Activated T-helper 2 cell treated with anti-CD3 and anti-CD28 coated beads, Interferon-gamma antibody, Interleukin-2, Interleukin-4, amounts not matched to agents 10 μg/mL and 5 μg/mL and 100 μg/mL, durations not matched to agents 14 hours and 24 hours and 36 hours (primary cell): Measurements from ENCODE around the gene PTPN1. TPM values are rescaled to one million over a fixed set of nuclear protein-coding genes. Genes with fewer than 3 reads are reported as not detected.

ENCODE experiments used
- DNase-seq: peaks from one replicate; pipeline ENCODE4 v3.0.0; 2021; ENCODE audit warnings: low spot score
- H3K27ac Mint-ChIP-seq: one replicate; pipeline ENCODE4 v1.8.0; 2021; ENCODE audit warnings: mixed read lengths
- H3K27me3 Mint-ChIP-seq: one replicate; pipeline ENCODE4 v1.8.0; 2021; ENCODE audit warnings: low read depth, mixed read lengths
- H3K36me3 Mint-ChIP-seq: one replicate; pipeline ENCODE4 v1.8.0; 2021; ENCODE audit warnings: low read depth, mixed read lengths
- H3K4me1 Mint-ChIP-seq: one replicate; pipeline ENCODE4 v1.8.0; 2021; ENCODE audit warnings: low read depth, mixed read lengths
- H3K4me3 Mint-ChIP-seq: one replicate; pipeline ENCODE4 v1.8.0; 2021; ENCODE audit warnings: low read depth, mild to moderate bottlenecking, moderate library complexity, mixed read lengths
- H3K9me3 Mint-ChIP-seq: one replicate; pipeline ENCODE4 v1.8.0; 2021; ENCODE audit warnings: mixed read lengths
- intact Hi-C: fragments of 100-400 bp; cut with micrococcal nuclease; formaldehyde crosslinking; loops from one replicate; pipeline ENCODE4 v1.15.1; 2023
- total RNA-seq: library from RNA; stranded (reverse); gene quantifications from 2 replicates; pipeline ENCODE4 v1.2.3, GENCODE V29; 2022

The PTPN1 gene
- total RNA-seq, 1 donor from 2014 or later: 94.6 TPM

DNA sequence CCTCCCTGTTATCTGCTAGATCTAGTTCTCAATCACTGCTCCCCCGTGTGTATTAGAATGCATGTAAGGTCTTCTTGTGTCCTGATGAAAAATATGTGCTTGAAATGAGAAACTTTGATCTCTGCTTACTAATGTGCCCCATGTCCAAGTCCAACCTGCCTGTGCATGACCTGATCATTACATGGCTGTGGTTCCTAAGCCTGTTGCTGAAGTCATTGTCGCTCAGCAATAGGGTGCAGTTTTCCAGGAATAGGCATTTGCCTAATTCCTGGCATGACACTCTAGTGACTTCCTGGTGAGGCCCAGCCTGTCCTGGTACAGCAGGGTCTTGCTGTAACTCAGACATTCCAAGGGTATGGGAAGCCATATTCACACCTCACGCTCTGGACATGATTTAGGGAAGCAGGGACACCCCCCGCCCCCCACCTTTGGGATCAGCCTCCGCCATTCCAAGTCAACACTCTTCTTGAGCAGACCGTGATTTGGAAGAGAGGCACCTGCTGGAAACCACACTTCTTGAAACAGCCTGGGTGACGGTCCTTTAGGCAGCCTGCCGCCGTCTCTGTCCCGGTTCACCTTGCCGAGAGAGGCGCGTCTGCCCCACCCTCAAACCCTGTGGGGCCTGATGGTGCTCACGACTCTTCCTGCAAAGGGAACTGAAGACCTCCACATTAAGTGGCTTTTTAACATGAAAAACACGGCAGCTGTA is 73.4 kb downstream of the PTPN1 start:
- intact Hi-C loops: no loop called here
- Mint-ChIP-seq H3K27me3 (no peaks in the 10 kb centered on the region), H3K4me3 (no peak overlapping the region), H3K36me3 (peaks cover 82% of the 10 kb centered on the region), H3K27ac (no peak overlapping the region), H3K4me1 (peaks cover 4% of the 10 kb centered on the region), H3K9me3 (no peaks in the 10 kb centered on the region)
- DNase-seq: no peak

DNA sequence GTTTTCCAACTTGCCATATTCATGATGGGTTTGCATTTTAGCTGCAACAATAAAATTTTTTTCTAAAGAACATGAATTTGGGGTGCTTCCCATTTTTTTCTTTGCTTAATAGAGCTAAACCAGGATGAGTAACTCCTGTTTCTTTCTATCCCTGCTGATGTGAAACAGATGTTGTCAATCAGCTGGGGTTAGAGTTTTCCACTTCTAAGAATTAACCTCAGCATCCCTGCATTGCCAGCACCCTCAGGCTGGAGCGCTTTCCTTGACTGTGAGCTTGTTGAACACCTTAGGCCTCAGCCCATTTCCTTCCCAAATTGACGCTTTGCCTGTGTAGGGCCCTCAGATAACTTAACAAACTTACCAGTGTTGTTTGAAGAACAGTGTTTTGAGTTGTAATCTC is 74.5 kb downstream of the PTPN1 start:
- no peak overlapping the region for H3K4me3 Mint-ChIP-seq

DNA sequence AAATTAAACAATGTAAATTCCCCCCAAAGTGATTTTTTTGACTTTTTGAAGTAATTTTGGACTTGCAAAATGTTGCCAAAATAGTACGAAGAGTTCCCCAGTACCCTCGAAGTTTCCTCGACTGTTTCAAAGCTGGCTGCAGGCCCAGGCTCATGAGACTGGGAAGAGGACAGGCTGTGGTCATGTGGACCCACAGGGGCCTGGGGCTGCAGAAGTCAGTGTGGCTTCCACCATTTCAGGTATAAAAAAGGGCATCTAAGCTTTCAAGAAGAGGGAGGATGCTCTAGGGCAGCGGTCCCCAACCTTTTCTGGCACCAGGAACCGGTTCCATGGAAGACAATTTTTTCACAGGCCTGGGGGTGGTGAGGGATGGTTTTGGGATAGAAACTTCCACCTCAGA is 75.0 kb downstream of the PTPN1 start:
- intact Hi-C loops: no loop called here
- Mint-ChIP-seq H3K4me1 (peaks cover 4% of the 10 kb centered on the region), H3K27me3 (no peaks in the 10 kb centered on the region), H3K4me3 (no peak overlapping the region), H3K27ac (no peak overlapping the region), H3K36me3 (peaks cover 74% of the 10 kb centered on the region), H3K9me3 (no peaks in the 10 kb centered on the region)
- no peak for DNase-seq

More for the DNA sequence above, 74.5 kb downstream of the PTPN1 start:
- peaks cover 4% of the 10 kb centered on the region for H3K4me1 Mint-ChIP-seq
- no peak overlapping the region for H3K27ac Mint-ChIP-seq
- H3K36me3 Mint-ChIP-seq: peaks cover 77% of the 10 kb centered on the region
- H3K27me3 Mint-ChIP-seq: no peaks in the 10 kb centered on the region
- intact Hi-C loops: no loop called here
- DNase-seq: no peak
- H3K9me3 Mint-ChIP-seq: no peaks in the 10 kb centered on the region

DNA sequence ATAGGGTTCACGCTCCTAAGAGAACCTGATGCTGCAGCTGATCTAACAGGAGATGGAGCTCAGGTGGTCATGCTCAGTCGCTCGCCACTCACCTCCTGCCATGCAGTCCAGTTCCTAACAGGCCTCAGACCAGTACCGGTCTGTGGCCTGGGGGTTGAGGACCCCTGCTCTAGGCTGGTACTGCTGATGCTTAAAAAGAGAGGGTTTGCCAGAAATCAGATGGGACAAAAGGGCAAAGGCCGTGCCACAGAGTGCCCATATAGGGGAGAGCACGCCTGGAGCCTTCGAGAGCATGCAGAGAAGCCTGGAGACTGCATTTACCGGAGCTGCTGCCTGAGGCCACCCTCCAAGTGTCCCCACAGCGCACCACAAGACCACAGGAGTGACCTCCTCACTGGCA is 75.5 kb downstream of the PTPN1 start:
- peaks cover 69% of the 10 kb centered on the region for H3K36me3 Mint-ChIP-seq
- H3K4me3 Mint-ChIP-seq: no peak overlapping the region
- no peaks in the 10 kb centered on the region for H3K27me3 Mint-ChIP-seq
- H3K4me1 Mint-ChIP-seq: peaks cover 4% of the 10 kb centered on the region
- no peak overlapping the region for H3K27ac Mint-ChIP-seq
- no peaks in the 10 kb centered on the region for H3K9me3 Mint-ChIP-seq
- DNase-seq: no peak
- intact Hi-C loops: no loop called here

DNA sequence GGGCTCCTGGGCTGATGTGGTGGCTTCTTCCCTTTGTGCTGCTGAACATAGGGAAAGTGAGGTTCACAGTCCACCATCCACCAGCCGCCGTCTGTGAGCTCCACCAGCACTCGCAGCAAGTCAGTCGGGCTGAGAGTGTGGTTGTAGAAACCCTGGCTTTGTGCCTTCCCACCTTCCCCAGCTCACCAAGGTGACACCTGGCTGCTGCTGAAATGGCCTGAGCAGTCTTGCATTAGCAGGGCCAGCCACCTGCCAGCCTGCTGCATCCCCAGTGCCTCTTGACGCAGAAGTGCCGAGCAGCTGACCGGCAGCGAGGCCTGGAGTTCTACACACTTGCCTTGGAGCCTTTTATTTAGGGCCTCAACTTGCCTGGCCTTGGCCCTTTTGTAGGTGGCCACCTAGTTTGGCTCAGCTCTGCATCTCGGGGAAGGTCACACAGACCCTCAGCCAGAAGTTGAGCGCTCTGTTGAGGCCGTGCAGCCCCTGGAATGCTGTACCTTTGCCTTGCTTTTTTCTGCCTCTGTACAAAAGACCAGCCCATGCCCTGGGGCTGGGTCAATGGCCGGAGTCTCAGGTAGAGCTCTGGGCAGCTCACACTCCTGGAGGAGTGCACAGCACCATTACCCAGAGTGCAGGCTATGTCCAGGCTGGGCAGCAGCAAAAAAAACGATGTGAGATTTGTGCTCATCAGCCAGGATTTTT is 76.5 kb downstream of the PTPN1 start:
- no peak for DNase-seq
- Mint-ChIP-seq H3K27ac (no peak overlapping the region), H3K4me3 (no peak overlapping the region), H3K9me3 (no peaks in the 10 kb centered on the region), H3K36me3 (peaks cover 59% of the 10 kb centered on the region), H3K27me3 (no peaks in the 10 kb centered on the region), H3K4me1 (peaks cover 4% of the 10 kb centered on the region)
- intact Hi-C loops: no loop called here

DNA sequence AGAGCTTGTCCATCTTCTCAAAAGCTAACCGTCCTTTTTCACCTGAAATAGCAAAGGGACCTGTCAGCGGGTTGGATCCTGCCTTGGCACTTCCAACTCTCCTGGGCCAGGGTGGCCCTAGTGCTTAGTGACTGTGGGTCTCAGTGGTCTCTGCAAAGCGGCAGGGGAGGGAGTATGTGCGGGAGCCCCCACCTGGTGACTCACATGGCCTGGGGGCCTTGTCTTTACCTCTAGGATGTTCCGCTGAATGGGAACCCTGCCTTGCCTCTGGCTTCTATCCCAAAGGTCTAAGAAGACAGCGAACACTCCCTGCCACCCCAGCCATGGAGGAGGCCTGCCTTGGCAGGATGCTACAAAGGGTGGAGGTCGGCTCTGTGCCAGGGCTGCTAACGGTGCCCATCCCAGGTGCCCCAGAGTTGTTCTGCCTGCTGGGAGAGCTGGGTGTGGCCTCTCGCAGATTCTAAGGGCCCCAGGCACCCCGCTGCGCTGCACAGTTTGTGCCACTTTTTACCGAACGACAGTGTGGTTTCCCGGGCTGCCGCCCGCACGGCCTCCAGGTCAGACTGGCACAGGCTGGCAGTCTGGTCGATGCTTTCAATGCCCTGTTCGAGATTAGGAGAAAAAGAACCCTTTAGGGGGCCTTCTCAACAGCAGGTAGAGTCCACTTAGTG is 77.2 kb downstream of the PTPN1 start:
- H3K4me1 Mint-ChIP-seq: peaks cover 4% of the 10 kb centered on the region
- peaks cover 52% of the 10 kb centered on the region for H3K36me3 Mint-ChIP-seq
- no peaks in the 10 kb centered on the region for H3K9me3 Mint-ChIP-seq
- DNase-seq: no peak
- H3K4me3 Mint-ChIP-seq: no peak overlapping the region
- no peak overlapping the region for H3K27ac Mint-ChIP-seq
- intact Hi-C loops: no loop called here
- H3K27me3 Mint-ChIP-seq: no peaks in the 10 kb centered on the region

DNA sequence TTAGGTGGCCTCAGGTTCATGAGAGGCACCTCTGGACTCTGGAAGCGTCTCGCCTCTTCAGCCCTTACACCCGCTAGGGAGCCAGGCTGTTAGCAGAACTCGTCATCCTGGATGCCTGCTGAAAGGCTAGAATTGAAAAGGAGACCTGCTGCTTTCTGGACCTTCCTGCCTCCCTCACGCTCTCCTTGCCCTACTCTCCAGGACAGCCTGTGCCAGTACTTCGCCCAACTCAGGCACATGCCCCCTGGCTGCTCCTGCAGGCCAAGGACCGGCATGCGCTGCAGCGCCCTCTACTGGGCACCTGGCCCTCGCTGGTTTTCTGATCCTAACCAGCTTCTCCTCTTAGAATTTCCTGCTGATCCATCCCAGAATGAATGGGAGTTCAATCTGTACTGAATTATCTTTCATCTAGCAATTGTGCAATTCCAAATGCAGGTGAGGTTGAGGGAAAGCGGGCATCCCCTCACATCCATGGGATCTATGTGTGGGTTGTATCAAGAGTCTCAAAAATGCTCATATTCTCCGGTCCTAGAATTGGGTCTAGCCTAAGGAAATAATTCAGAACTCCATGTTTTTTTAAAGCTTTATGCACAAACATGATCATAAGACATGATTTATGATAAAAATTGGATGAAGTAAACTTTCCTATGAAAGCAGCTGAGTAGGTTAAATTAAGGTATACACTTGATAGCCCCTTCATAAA is 78.0 kb downstream of the PTPN1 start:
- Mint-ChIP-seq H3K27me3 (no peaks in the 10 kb centered on the region), H3K4me1 (peaks cover 4% of the 10 kb centered on the region), H3K9me3 (no peaks in the 10 kb centered on the region), H3K27ac (no peak overlapping the region), H3K4me3 (no peak overlapping the region), H3K36me3 (peaks cover 45% of the 10 kb centered on the region)
- intact Hi-C loops: no loop called here
- DNase-seq: peak; percentile 58

DNA sequence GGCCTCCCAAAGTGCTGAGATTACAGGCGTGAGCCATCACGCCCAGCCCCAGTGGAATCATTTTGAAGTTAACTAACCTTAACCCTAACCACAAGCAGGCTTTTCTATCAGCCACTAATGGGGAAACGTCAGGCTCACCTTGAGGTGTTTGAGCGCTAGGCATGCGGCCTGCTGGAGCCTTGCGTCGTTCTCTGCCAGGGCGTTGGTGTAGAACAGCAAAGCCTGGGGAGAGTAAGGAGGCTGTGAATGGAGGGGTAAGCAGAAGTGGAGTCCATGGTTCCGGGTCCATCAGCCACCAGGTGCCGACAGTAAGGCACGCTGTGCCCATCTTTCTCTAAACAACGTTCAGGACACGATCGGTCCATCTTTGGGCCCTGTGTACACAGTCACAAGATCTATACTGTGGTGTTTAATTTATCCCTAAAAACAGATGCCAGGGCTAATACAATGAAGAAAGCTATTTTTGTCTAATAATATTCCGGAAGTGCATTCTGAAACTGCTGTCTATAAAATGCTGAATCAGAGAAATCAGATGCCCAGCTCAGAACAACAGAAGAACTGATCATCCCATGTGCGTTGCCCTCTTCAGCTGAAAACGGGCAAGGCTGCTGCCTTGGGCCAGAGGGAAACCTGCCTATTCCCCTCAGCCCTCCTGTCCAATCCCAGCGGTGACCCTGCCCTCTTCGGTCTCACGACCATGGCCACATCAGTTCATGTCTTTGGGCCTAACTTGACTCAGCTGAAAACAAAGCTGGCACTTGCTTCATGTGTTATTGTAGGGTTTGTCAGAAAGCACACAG is 79.6 kb downstream of the PTPN1 start:
- no peak overlapping the region for H3K27ac Mint-ChIP-seq
- H3K9me3 Mint-ChIP-seq: no peaks in the 10 kb centered on the region
- no peaks in the 10 kb centered on the region for H3K27me3 Mint-ChIP-seq
- intact Hi-C loops: no loop called here
- H3K4me3 Mint-ChIP-seq: no peak overlapping the region
- H3K36me3 Mint-ChIP-seq: peaks cover 37% of the 10 kb centered on the region
- no peaks in the 10 kb centered on the region for H3K4me1 Mint-ChIP-seq
- no peak for DNase-seq

DNA sequence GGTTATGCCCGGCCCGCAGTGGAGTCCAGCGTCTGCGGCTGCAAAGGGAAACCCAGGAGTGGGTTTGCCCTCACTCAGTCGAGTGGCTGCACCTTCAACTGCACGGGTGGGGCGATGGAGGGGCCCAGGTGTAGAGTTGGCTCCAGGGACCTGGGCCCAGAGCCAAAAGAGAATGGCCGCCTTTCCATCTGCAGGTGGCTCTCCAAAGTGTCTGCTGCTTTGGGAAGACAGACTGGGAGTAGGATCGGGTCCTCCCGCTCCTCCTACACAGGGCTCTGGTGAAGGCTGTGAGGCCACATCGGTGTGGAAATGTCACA is 80.1 kb downstream of the PTPN1 start:
- intact Hi-C loops: no loop called here
- Mint-ChIP-seq H3K9me3 (no peaks in the 10 kb centered on the region), H3K27ac (no peak overlapping the region), H3K36me3 (peaks cover 32% of the 10 kb centered on the region), H3K4me3 (no peak overlapping the region), H3K27me3 (no peaks in the 10 kb centered on the region), H3K4me1 (no peaks in the 10 kb centered on the region)
- DNase-seq: no peak

DNA sequence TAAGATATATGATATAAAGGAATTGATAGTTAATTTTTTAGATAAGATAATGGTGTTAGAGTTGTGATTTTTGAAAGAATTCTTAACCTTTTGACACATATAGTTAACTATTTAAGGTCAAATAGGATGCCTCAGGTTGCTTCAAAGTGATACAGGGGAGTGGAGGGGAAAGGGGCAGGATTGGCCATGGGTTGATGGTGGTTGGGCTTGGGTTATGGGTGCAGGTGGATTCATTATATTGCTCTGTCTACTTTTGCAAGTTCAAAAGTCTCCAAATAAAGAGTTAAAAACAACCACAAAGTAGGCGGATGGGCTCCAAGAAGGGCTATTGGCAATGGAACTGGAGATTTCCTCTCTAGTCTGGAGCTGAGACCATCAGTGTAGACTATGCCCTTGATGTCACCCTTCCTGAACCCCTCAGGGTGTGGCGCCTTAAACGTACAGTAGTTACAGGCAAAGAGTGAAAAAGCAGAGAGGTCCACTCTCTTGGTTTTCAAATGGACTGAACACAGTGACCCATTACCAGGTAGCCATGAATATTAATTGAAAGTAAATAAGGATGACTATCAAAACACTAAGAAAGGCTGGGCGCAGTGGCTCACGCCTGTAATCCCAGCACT is 81.2 kb downstream of the PTPN1 start:
- intact Hi-C loops: no loop called here
- peaks cover 21% of the 10 kb centered on the region for H3K36me3 Mint-ChIP-seq
- H3K27me3 Mint-ChIP-seq: no peaks in the 10 kb centered on the region
- no peaks in the 10 kb centered on the region for H3K4me1 Mint-ChIP-seq
- no peaks in the 10 kb centered on the region for H3K9me3 Mint-ChIP-seq
- H3K4me3 Mint-ChIP-seq: no peak overlapping the region
- no peak for DNase-seq
- H3K27ac Mint-ChIP-seq: no peak overlapping the region

DNA sequence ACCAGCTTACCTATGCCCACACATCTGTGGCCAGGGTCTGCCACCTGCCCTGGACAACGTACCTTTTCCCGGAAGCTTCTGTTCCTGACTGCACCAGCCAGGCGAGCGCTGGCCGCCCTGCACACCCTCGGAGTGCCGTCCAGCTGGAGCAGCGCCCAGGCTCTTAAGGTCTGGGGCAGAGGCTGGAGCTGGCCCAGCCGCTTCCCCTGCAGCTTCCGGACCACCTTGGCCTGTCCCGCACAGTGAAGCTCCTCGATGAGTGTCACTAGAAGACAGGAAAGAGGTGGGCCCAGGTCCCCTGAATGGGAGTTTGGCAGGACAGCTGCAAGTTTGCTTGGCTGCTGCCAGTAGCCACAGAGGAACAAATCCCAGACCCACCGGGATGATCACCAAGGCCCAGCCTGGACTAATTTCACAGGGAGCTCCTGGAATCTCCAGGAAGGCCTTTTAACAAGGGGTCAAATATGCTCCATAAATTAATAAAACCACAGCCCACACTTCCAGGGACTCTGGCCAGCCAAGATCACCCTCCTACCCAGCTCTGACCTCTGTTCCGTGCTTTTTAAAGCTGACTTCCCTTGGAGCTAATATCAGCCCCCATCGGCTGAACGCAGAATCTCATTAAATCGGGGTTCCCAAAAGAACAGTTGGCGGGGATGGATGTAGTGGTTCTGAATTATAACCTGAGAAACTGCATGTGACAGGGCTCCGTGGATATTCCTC is 82.3 kb downstream of the PTPN1 start:
- peaks cover 14% of the 10 kb centered on the region for H3K36me3 Mint-ChIP-seq
- no peaks in the 10 kb centered on the region for H3K9me3 Mint-ChIP-seq
- intact Hi-C loops: no loop called here
- H3K27me3 Mint-ChIP-seq: no peaks in the 10 kb centered on the region
- DNase-seq: no peak
- H3K4me3 Mint-ChIP-seq: no peak overlapping the region
- H3K4me1 Mint-ChIP-seq: no peaks in the 10 kb centered on the region
- H3K27ac Mint-ChIP-seq: no peak overlapping the region

DNA sequence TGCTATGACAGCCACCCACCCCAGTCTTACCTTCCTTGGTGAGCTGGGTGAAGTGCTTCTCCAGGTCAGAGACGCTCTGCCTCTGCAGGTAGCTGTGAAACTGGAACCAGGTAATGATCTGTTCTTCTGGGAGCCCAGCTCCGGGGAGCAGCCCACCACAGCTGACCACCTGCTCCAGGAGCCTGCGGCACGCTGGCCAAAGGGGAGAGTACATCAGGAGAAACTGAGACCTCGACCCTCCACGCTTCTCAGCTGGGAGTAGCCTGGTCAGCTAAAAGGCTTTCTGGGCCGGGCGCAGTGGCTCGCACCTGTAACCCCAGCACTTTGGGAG is 82.8 kb downstream of the PTPN1 start:
- DNase-seq: no peak
- Mint-ChIP-seq H3K9me3 (no peaks in the 10 kb centered on the region), H3K27me3 (no peaks in the 10 kb centered on the region)

More for the DNA sequence above, 82.8 kb downstream of the PTPN1 start:
- H3K36me3 Mint-ChIP-seq: peaks cover 14% of the 10 kb centered on the region
- intact Hi-C loops: no loop called here
- no peak overlapping the region for H3K4me3 Mint-ChIP-seq
- H3K27ac Mint-ChIP-seq: no peak overlapping the region
- no peaks in the 10 kb centered on the region for H3K4me1 Mint-ChIP-seq
